Calu3 (cell line): ENCODE data around the gene SLC39A8. TPM values are rescaled to one million over a fixed set of nuclear protein-coding genes. Genes with fewer than 3 reads are reported as not detected.
A peak's percentile ranks its signal among the peaks of the same experiment; 100 is the strongest.

Experiments
- BruUV-seq: library from RNA; stranded (reverse); fragments of 400-500 nt; replicated peaks from 2 replicates; lab custom pipeline; 2021; lab: Mats Ljungman, UMichigan
- CTCF ChIA-PET: fragments of 300-600 bp; sonication (Branson Sonifier 250); formaldehyde crosslinking; loops from one replicate; lab custom pipeline; 2022; ENCODE audit warnings: antibody characterized with exemption; lab: Charles Lee
- DNase-seq: peaks from one replicate; pipeline ENCODE4 v3.0.0; 2022
- H3K27ac Mint-ChIP-seq: one replicate; pipeline ENCODE4 v1.8.0; 2022; ENCODE audit warnings: mixed read lengths; ENCODE audit not compliant: unreplicated experiment
- H3K27me3 Mint-ChIP-seq: one replicate; pipeline ENCODE4 v1.8.0; 2022; ENCODE audit warnings: mixed read lengths; ENCODE audit not compliant: unreplicated experiment
- H3K36me3 Mint-ChIP-seq: one replicate; pipeline ENCODE4 v1.8.0; 2022; ENCODE audit warnings: mild to moderate bottlenecking, moderate library complexity, mixed read lengths; ENCODE audit not compliant: insufficient read depth, unreplicated experiment
- H3K4me1 Mint-ChIP-seq: one replicate; pipeline ENCODE4 v1.8.0; 2022; ENCODE audit warnings: mild to moderate bottlenecking, low read depth, mixed read lengths; ENCODE audit not compliant: unreplicated experiment
- H3K4me3 Mint-ChIP-seq: one replicate; pipeline ENCODE4 v1.8.0; 2022; ENCODE audit warnings: mild to moderate bottlenecking, low read depth, moderate library complexity, mixed read lengths; ENCODE audit not compliant: unreplicated experiment
- H3K9me3 Mint-ChIP-seq: one replicate; pipeline ENCODE4 v1.8.0; 2022; ENCODE audit warnings: low read depth, mixed read lengths; ENCODE audit not compliant: unreplicated experiment
- CTCF ChIP-seq: fragments of 200-600 bp; IDR thresholded peaks from one replicate; pipeline ENCODE4 v1.8.0; 2022; ENCODE audit warnings: antibody characterized with exemption; ENCODE audit not compliant: unreplicated experiment
- intact Hi-C: fragments of 100-400 bp; cut with micrococcal nuclease; formaldehyde crosslinking; loops from one replicate; pipeline ENCODE4 v1.10.0; 2022; ENCODE audit not compliant: unreplicated experiment
- total RNA-seq: library from RNA; stranded (reverse); gene quantifications from 2 replicates; pipeline ENCODE4 v1.2.3, GENCODE V29; 2022

SLC39A8 gene
- total RNA-seq, 1 experiment from 2014 or later, result 30.8 TPM

- DNase-seq, result no peak
- CTCF ChIA-PET, result no interaction called here
- Mint-ChIP-seq H3K36me3 (no peaks in the 10 kb centered on the region), H3K27ac (peak overlapping the region; percentile 39), H3K27me3 (no peaks in the 10 kb centered on the region), H3K4me1 (peaks cover 36% of the 10 kb centered on the region), H3K9me3 (no peaks in the 10 kb centered on the region), H3K4me3 (no peak overlapping the region)
- BruUV-seq, result no TSS peak
- intact Hi-C loops, result no loop called here
- no peak for TF ChIP-seq CTCF
Observed at GRCh38 chr4:102319594-102319993, 25.7 kb downstream of the SLC39A8 start.

- BruUV-seq, result no TSS peak
- Mint-ChIP-seq H3K4me3 (no peak overlapping the region), H3K27me3 (no peaks in the 10 kb centered on the region), H3K27ac (no peak overlapping the region), H3K9me3 (no peaks in the 10 kb centered on the region), H3K4me1 (peaks cover 36% of the 10 kb centered on the region), H3K36me3 (no peaks in the 10 kb centered on the region)
- CTCF ChIA-PET, result no interaction called here
- TF ChIP-seq CTCF, result no peak
- intact Hi-C loops, result no loop called here
- peak; percentile 7 for DNase-seq
Observed at GRCh38 chr4:102318526-102318925, 26.8 kb downstream of the SLC39A8 start.

- TF ChIP-seq CTCF, result no peak
- CTCF ChIA-PET, result interaction anchor here (0.5 kb wide), 1 partner anchor 292 kb away, joined by 4 read pairs; no protein-coding TSS in a partner anchor
- Mint-ChIP-seq H3K4me1 (peaks cover 31% of the 10 kb centered on the region), H3K4me3 (no peak overlapping the region), H3K9me3 (no peaks in the 10 kb centered on the region), H3K27me3 (no peaks in the 10 kb centered on the region), H3K27ac (no peak overlapping the region), H3K36me3 (no peaks in the 10 kb centered on the region)
- intact Hi-C loops, result no loop called here
- no peak for DNase-seq
- BruUV-seq, result no TSS peak
Observed at GRCh38 chr4:102318105-102318504, 27.2 kb downstream of the SLC39A8 start.

GRCh38 chr4:102317459-102317858 is 27.8 kb downstream of the SLC39A8 start:
- no peaks in the 10 kb centered on the region for H3K27me3 Mint-ChIP-seq
- H3K27ac Mint-ChIP-seq, result no peak overlapping the region
- no peak for TF ChIP-seq CTCF
- peaks cover 27% of the 10 kb centered on the region for H3K4me1 Mint-ChIP-seq
- H3K4me3 Mint-ChIP-seq, result no peak overlapping the region
- intact Hi-C loops, result no loop called here
- CTCF ChIA-PET, result interaction anchor here (0.5 kb wide), 1 partner anchor 292 kb away, joined by 4 read pairs; no protein-coding TSS in a partner anchor
- DNase-seq, result no peak
- H3K9me3 Mint-ChIP-seq, result no peaks in the 10 kb centered on the region
- no peaks in the 10 kb centered on the region for H3K36me3 Mint-ChIP-seq
- no TSS peak for BruUV-seq
